GM12801 (cell line): ENCODE data around the gene AOAH.

Experiments used
- CTCF ChIP-seq: IDR thresholded peaks from one replicate; pipeline ENCODE4 v1.5.1; 2011; ENCODE audit warnings: control low read depth; ENCODE audit not compliant: insufficient read length; ENCODE audit errors: extremely low read depth

AOAH gene

GRCh38 chr7:36512616-36513015 is 211.7 kb downstream of the AOAH start:
- TF ChIP-seq CTCF = no peak

- TF ChIP-seq CTCF = no peak
Measured at GRCh38 chr7:36509962-36510361, 214.3 kb downstream of the AOAH start.

GRCh38 chr7:36507475-36508440 is 216.5 kb downstream of the AOAH start:
- no peak for TF ChIP-seq CTCF

GRCh38 chr7:36506820-36507219 is 217.5 kb downstream of the AOAH start:
- TF ChIP-seq CTCF = no peak

DNA sequence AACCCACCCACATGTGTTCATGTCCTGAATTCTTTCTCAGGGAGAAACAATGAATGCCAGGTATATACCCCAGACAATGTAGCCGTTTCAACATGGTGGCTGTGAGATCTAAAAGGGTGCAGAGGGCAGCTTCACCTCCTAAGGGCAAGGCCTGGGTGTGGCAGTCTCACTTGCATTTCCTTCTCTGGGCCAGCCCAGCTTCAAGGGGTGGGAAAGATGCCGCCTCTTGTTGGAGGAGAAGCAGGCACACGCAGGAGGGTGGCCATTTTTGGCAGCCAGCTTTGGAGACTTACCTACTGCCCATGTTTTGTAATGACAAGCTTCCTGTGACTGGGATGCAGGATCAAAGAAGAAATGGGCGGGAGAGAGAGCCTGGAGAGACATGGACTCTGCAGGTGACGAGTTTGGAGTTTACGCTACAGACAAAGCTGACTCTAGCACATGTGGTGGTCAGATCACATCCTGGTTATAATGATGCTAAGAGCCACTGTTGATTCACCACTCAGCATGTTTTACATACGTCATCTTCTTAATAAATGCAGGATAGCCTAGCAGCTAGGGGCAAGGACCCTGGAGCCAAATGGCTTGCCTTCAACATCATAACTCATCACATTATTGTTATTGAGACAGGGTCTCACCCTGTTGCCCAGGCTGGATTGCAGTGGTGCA is 218.0 kb downstream of the AOAH start:
- no peak for TF ChIP-seq CTCF

- TF ChIP-seq CTCF = no peak
Measured at GRCh38 chr7:36497775-36498174, 226.5 kb downstream of the AOAH start.

- no peak for TF ChIP-seq CTCF
Measured at GRCh38 chr7:36496576-36496975, 227.7 kb downstream of the AOAH start.
